ENCODE data around the gene ACOT7.
A peak's percentile ranks its signal among the peaks of the same experiment; 100 is the strongest.

The ACOT7 gene

DNA sequence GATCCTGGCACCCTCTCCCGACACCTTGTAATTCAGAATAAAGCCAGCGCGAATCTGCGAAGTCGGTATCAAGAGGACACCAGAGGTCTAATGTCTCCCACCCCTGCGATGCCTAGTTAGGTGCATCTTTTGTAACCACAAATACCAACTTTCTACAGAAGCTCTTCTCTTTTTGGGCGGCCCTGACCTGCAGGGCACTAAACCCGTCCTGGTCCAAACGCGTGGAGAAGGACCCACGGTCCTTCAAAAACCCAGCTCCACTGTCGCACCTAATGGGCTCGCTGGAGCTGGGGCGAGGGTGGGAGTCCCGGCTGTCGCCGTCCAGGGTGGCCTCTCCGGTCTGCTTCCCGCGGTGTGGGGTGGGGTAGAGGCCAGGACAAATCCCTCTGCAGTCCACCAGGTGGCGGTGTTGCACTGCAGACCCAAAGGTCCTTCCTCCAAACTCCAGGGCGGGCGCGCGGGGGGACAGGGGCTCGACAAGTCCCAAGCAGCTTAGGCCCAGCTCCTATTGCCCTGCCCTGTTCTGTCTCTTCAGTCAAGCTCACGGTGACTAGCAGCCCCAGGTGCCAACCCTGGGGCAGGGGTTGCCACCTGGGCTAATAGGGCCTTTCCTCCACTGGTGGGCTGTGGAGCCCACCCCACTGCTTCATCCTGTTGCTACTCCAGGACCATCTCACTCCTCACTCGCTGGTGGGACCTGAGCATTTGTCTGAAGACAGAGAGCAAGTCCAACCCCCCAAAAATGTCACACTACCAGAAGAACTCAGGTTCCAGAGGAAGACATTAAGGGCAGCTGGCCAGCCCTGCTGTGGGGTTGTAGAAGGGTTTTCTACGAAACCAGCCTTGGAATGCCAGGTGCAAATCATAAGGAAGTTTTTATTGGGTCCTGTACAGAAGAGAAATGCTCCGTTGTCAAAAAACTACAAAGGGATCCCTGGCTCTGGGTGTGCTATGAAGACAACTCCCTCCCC lies 146.8 kb downstream of the ACOT7 start:
- H3K4me3 ChIP-seq (ENCODE audit: low read depth, low read length): no peak overlapping the region
- in situ Hi-C loops (cut with HindIII; ENCODE audit: low pct_ligation_motif_present, low sequenced_read_pairs): no loop called here
- no peak overlapping the region for H3K27ac ChIP-seq
- peaks cover 45% of the 10 kb centered on the region for H3K27me3 ChIP-seq (replicated peaks)
- H3K36me3 ChIP-seq (replicated peaks): no peaks in the 10 kb centered on the region
- peak; percentile 41 for DNase-seq
- TF ChIP-seq, protein P1, sequence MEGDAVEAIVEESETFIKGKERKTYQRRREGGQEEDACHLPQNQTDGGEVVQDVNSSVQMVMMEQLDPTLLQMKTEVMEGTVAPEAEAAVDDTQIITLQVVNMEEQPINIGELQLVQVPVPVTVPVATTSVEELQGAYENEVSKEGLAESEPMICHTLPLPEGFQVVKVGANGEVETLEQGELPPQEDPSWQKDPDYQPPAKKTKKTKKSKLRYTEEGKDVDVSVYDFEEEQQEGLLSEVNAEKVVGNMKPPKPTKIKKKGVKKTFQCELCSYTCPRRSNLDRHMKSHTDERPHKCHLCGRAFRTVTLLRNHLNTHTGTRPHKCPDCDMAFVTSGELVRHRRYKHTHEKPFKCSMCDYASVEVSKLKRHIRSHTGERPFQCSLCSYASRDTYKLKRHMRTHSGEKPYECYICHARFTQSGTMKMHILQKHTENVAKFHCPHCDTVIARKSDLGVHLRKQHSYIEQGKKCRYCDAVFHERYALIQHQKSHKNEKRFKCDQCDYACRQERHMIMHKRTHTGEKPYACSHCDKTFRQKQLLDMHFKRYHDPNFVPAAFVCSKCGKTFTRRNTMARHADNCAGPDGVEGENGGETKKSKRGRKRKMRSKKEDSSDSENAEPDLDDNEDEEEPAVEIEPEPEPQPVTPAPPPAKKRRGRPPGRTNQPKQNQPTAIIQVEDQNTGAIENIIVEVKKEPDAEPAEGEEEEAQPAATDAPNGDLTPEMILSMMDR (IDR thresholded peaks at IDR 0.05; ENCODE audit: low read depth, low read length, missing control alignments): peak; percentile 87

DNA sequence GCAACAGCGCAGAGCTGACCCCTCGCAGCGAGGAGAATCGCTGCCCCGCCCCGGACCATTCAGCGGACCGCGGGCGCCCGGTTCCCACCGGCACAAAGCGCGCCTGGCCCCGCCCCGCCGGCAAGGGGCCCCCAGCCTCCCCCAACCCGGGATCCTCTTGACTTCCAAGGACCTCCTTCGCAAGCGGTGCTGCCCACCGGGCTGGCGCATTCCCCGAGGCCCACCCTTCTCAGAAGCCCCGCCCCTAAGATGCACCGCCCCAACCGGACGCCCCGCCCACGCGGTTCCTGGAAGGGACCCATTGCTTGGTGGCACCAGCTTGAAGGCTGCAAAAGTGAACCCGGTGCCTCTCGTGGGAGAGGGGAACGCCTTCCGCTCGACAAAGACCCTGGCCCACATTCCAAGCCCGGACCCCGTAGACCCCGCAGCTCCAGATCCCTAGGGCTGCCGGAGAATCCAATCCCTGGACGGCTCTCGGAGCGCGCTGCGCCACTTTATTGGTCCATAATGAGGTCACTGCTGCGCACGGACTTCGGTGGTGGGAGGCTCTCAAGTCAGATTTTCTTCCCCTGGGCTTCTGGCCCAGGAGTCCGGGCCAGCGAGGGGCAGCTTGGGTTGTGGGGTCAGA lies 147.6 kb downstream of the ACOT7 start:
- no peak overlapping the region for H3K27ac ChIP-seq
- H3K27me3 ChIP-seq (replicated peaks): peaks cover 51% of the 10 kb centered on the region
- in situ Hi-C loops (cut with HindIII; ENCODE audit: low pct_ligation_motif_present, low sequenced_read_pairs): no loop called here
- peak overlapping the region; percentile 22 for H3K4me3 ChIP-seq (ENCODE audit: low read depth, low read length)
- DNase-seq: no peak
- TF ChIP-seq, protein P1 (IDR thresholded peaks at IDR 0.05; ENCODE audit: low read depth, low read length, missing control alignments): no peak
- H3K36me3 ChIP-seq (replicated peaks): no peaks in the 10 kb centered on the region

DNA sequence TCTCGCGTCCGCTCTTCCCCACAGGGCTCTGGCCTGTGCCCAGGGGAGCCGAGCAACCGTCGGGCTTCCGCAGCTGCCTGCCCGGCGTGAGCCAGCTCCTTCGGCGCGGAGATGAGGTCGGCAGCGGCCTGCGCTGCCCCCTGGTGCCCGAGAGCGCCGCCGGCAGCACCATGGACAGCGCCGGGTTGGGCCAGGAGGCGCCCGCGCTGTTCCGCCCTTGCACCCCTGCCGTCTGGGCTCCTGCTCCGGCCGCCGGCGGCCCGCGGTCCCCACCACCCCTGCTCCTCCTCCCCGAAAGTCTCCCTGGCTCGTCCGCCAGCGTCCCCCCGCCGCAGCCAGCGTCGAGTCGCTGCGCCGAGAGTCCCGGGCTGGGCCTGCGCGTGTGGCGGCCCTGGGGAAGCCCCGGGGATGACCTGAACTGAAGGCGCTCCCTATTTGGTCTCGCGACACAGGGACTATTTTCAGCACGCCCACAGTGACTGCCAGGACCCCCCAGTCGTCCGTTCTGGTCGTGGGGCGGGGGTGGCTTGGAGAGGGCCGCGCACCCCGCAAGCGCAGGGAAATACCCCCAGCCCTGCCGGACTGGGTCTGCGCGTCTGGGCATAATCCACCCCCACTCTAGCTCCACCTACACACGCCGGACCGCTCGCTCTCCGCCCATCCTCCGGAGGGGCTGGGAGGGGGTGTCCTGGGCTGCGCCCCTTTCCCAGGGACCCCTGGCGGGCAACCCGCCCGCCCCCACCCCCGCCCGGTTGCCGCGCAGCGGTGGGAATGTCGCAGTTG lies 148.3 kb downstream of the ACOT7 start:
- DNase-seq: peak; percentile 41
- TF ChIP-seq, protein P1 (IDR thresholded peaks at IDR 0.05; ENCODE audit: low read depth, low read length, missing control alignments): peak; percentile 76
- H3K27ac ChIP-seq: no peak overlapping the region
- no peaks in the 10 kb centered on the region for H3K36me3 ChIP-seq (replicated peaks)
- peaks cover 51% of the 10 kb centered on the region for H3K27me3 ChIP-seq (replicated peaks)
- peak overlapping the region; percentile 17 for H3K4me3 ChIP-seq (ENCODE audit: low read depth, low read length)
- in situ Hi-C loops (cut with HindIII; ENCODE audit: low pct_ligation_motif_present, low sequenced_read_pairs): no loop called here

DNA sequence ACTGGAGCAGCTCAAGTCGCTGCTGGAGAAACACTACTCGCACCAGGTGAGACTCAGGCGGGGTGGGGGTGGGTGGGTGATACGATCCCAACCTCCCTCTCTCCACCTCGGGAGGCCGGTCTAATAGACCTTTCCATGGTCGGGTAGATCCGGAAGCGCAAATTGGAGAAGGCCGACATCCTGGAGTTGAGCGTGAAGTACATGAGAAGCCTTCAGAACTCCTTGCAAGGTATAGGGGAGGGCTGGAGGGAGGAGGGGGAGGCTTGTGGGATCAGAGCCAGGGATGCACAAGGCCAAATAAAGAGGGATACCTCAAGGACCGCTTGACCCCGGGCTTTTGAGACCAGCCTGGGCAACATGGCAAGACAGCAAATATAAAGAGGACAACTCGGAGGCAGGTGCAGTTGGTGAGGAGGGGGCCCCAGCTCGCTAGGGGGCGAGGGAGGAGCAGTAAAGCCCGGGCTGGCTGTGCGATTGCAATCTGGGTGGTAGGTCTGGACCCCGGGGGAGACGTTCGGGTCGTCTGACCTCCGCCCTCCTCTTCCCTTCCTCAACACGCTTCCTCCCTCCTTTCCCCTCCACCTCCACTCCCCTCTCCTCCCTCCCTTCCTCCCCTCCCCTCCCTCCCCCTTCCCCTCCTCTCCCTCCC lies 149.0 kb downstream of the ACOT7 start:
- TF ChIP-seq, protein P1 (IDR thresholded peaks at IDR 0.05; ENCODE audit: low read depth, low read length, missing control alignments): no peak
- Histone ChIP-seq H3K4me3 (ENCODE audit: low read depth, low read length) (no peak overlapping the region), H3K27me3 (replicated peaks) (peaks cover 49% of the 10 kb centered on the region), H3K36me3 (replicated peaks) (no peaks in the 10 kb centered on the region), H3K27ac (no peak overlapping the region)
- DNase-seq: no peak
- in situ Hi-C loops (cut with HindIII; ENCODE audit: low pct_ligation_motif_present, low sequenced_read_pairs): no loop called here

DNA sequence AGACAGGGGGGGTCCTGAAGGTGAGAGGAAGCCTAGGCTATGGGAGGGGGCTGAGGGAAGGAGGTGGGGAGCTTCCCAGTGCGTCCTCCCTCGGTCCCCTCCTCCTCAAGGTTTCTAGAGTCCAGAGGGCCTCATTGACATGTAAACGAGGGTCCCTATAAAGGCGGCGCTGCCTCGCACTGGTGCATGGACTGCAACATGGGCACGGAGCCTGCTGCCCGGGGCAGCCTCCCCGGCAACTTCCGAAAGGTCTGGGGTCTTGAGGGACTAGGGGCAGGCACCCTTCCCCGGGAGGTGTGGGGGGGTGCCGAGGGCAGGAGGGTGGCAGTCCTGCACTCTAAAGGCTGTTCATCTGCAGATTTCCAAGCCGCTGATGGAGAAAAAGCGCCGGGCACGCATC lies 149.6 kb downstream of the ACOT7 start, which contains the start of gene HES3:
Gene HES3 (plus strand): TSS at position 187 of the 400 bp plus-strand sequence. CDS start 187 bp downstream, at position 374.
- TF ChIP-seq, protein P1 (IDR thresholded peaks at IDR 0.05; ENCODE audit: low read depth, low read length, missing control alignments): no peak

More for the DNA sequence above, 149.6 kb downstream of the ACOT7 start, which contains the start of gene HES3:
- Histone ChIP-seq H3K36me3 (replicated peaks) (no peaks in the 10 kb centered on the region), H3K27me3 (replicated peaks) (peaks cover 44% of the 10 kb centered on the region), H3K4me3 (ENCODE audit: low read depth, low read length) (no peak within 1 kb of the TSS), H3K27ac (no peak within 1 kb of the TSS)
- DNase-seq: no peak
- in situ Hi-C loops (cut with HindIII; ENCODE audit: low pct_ligation_motif_present, low sequenced_read_pairs): no loop called here
